Caco-2 (cell line): ENCODE data around the gene FOXN3. TPM values are rescaled to one million over a fixed set of nuclear protein-coding genes. Genes with fewer than 3 reads are reported as not detected.

Source experiments
- BruUV-seq: library from RNA; stranded (reverse); fragments of 400-500 nt; replicated peaks from 2 replicates; lab custom pipeline; 2021; lab: Mats Ljungman, UMichigan
- CTCF ChIA-PET: fragments of 300-600 bp; sonication (Branson Sonifier 250); formaldehyde crosslinking; loops from one replicate; lab custom pipeline; 2022; ENCODE audit warnings: antibody characterized with exemption; lab: Charles Lee
- POLR2A ChIA-PET: fragments of 300-600 bp; sonication (Branson Sonifier 250); formaldehyde crosslinking; loops from one replicate; lab custom pipeline; 2022; ENCODE audit warnings: antibody characterized with exemption; lab: Charles Lee
- DNase-seq, 2 experiments: peaks; one replicate each; pipeline versions ENCODE4 v3.0.0 to v3.0.0-alpha.2; 2020 to 2022
- H3K27me3 ChIP-seq: replicated peaks from 2 replicates; pipeline ENCODE4 v1.6.0; 2011; ENCODE audit warnings: low read length; ENCODE audit not compliant: control insufficient read depth, insufficient read depth
- H3K36me3 ChIP-seq: 2 replicates; pipeline ENCODE4 v1.5.1; 2011; ENCODE audit warnings: low read length; ENCODE audit not compliant: control insufficient read depth, insufficient read depth
- H3K4me1 ChIP-seq: fragments of 250-450 bp; sonication (Bioruptor Pico); 2 replicates; pipeline ENCODE4 v1.5.1; 2020; ENCODE audit warnings: mild to moderate bottlenecking
- H3K4me3 ChIP-seq: 2 replicates; pipeline ENCODE4 v1.5.1; 2011; ENCODE audit warnings: low read depth, mild to moderate bottlenecking, control low read depth, low read length
- H3K9me3 ChIP-seq: fragments of 250-450 bp; sonication (Bioruptor Pico); 2 replicates; pipeline ENCODE4 v1.5.1; 2020; ENCODE audit warnings: mild to moderate bottlenecking, moderate library complexity
- H3K27ac Mint-ChIP-seq: one replicate; pipeline ENCODE4 v1.8.0; 2022; ENCODE audit warnings: mixed read lengths; ENCODE audit not compliant: unreplicated experiment
- H3K27me3 Mint-ChIP-seq: one replicate; pipeline ENCODE4 v1.8.0; 2022; ENCODE audit warnings: mixed read lengths; ENCODE audit not compliant: insufficient read depth, unreplicated experiment
- H3K36me3 Mint-ChIP-seq: one replicate; pipeline ENCODE4 v1.8.0; 2022; ENCODE audit warnings: mild to moderate bottlenecking, mixed read lengths; ENCODE audit not compliant: insufficient read depth, unreplicated experiment
- H3K4me1 Mint-ChIP-seq: one replicate; pipeline ENCODE4 v1.8.0; 2022; ENCODE audit warnings: low read depth, mixed read lengths; ENCODE audit not compliant: unreplicated experiment
- H3K4me3 Mint-ChIP-seq: one replicate; pipeline ENCODE4 v1.8.0; 2022; ENCODE audit warnings: mild to moderate bottlenecking, moderate library complexity, mixed read lengths; ENCODE audit not compliant: unreplicated experiment
- H3K9me3 Mint-ChIP-seq: one replicate; pipeline ENCODE4 v1.8.0; 2022; ENCODE audit warnings: mixed read lengths; ENCODE audit not compliant: unreplicated experiment
- CTCF ChIP-seq, 2 experiments: fragments of 200-600 bp in 1 of 2; IDR thresholded peaks; 1 replicate in 1 of 2; 2 replicates in 1 of 2; pipeline versions ENCODE4 v1.5.1 to v1.8.0; 2011 to 2022; ENCODE audit warnings: antibody characterized with exemption in 1 of 2, control low read depth in 1 of 2, inconsistent platforms in 1 of 2, low read depth in 1 of 2, low read length in 1 of 2, mild to moderate bottlenecking in 1 of 2, moderate library complexity in 1 of 2; ENCODE audit not compliant: insufficient read depth in 1 of 2, severe bottlenecking in 1 of 2, unreplicated experiment in 1 of 2
- intact Hi-C: fragments of 100-400 bp; cut with micrococcal nuclease; formaldehyde crosslinking; loops from one replicate; pipeline ENCODE4 v1.10.0; 2022; ENCODE audit not compliant: unreplicated experiment
- total RNA-seq: library from RNA; stranded (reverse); gene quantifications from 2 replicates; pipeline ENCODE4 v1.2.3, GENCODE V29; 2022

FOXN3 gene
- total RNA-seq, 1 experiment from 2014 or later, result 20.6 TPM

GRCh38 chr14:89351221-89351515, 65.9 kb downstream of the FOXN3 start:
- H3K4me3 ChIP-seq, result no peak overlapping the region
- peak overlapping the region; percentile 73 for H3K27ac Mint-ChIP-seq
- CTCF ChIA-PET, result interaction anchor here (1.6 kb wide), 1 partner anchor 12 kb away, joined by 4 read pairs; no protein-coding TSS in a partner anchor

GRCh38 chr14:89350152-89350551, 66.9 kb downstream of the FOXN3 start:
- H3K36me3 ChIP-seq, result no peaks in the 10 kb centered on the region; the same call in 1 of the 2 replicates
- no peak for DNase-seq
- Mint-ChIP-seq H3K27ac (no peak overlapping the region), H3K4me3 (no peak overlapping the region), H3K27me3 (no peaks in the 10 kb centered on the region), H3K36me3 (peaks cover 6% of the 10 kb centered on the region), H3K9me3 (no peaks in the 10 kb centered on the region), H3K4me1 (peaks cover 7% of the 10 kb centered on the region)
- no peaks in the 10 kb centered on the region for H3K27me3 ChIP-seq
- peaks cover 15% of the 10 kb centered on the region for H3K4me1 ChIP-seq
- H3K4me3 ChIP-seq, result no peak overlapping the region
- POLR2A ChIA-PET, result no interaction called here
- no peak for TF ChIP-seq CTCF (IDR thresholded peaks at IDR 0.05; ENCODE audit: insufficient read depth in 1 of 2, low read depth in 1 of 2, low read length in 1 of 2, severe bottlenecking in 1 of 2, unreplicated experiment in 1 of 2)
- H3K9me3 ChIP-seq, result no peaks in the 10 kb centered on the region
- no TSS peak for BruUV-seq
- CTCF ChIA-PET, result no interaction called here
- intact Hi-C loops, result loop anchor here (5.0 kb wide), 1 partner anchor 558 kb away; the partner anchor contains the start of gene EML5

More at GRCh38 chr14:89351221-89351515, 65.9 kb downstream of the FOXN3 start:
- H3K27me3 ChIP-seq, result no peaks in the 10 kb centered on the region
- no peaks in the 10 kb centered on the region for H3K9me3 Mint-ChIP-seq
- intact Hi-C loops, result loop anchor here (1.0 to 5.0 kb wide), 4 partner anchors 11 to 559 kb away; partner anchors contain the start of gene EML5
- peaks cover 7% of the 10 kb centered on the region for H3K4me1 Mint-ChIP-seq
- peak overlapping the region; percentile 62 for H3K4me3 Mint-ChIP-seq
- no peaks in the 10 kb centered on the region for H3K9me3 ChIP-seq
- TF ChIP-seq CTCF (IDR thresholded peaks at IDR 0.05; ENCODE audit: insufficient read depth in 1 of 2, low read depth in 1 of 2, low read length in 1 of 2, severe bottlenecking in 1 of 2, unreplicated experiment in 1 of 2), result no peak
- POLR2A ChIA-PET, result interaction anchor here (0.6 kb wide), 1 partner anchor 15 kb away, joined by 3 read pairs; no protein-coding TSS in a partner anchor
- DNase-seq, result no peak
- H3K27me3 Mint-ChIP-seq, result no peaks in the 10 kb centered on the region
- peaks cover 6% of the 10 kb centered on the region for H3K36me3 Mint-ChIP-seq
- no peaks in the 10 kb centered on the region; the same call in 1 of the 2 replicates for H3K36me3 ChIP-seq
- no TSS peak for BruUV-seq
- peaks cover 15% of the 10 kb centered on the region for H3K4me1 ChIP-seq

GRCh38 chr14:89349171-89350008, 67.6 kb downstream of the FOXN3 start:
- no peak overlapping the region for H3K4me3 Mint-ChIP-seq
- no peak overlapping the region for H3K27ac Mint-ChIP-seq

More at GRCh38 chr14:89349171-89350008, 67.6 kb downstream of the FOXN3 start:
- H3K27me3 Mint-ChIP-seq, result no peaks in the 10 kb centered on the region
- peak; percentile 39 to 41 for DNase-seq
- peaks cover 7% of the 10 kb centered on the region for H3K4me1 Mint-ChIP-seq
- Histone ChIP-seq H3K9me3 (no peaks in the 10 kb centered on the region), H3K4me3 (no peak overlapping the region), H3K36me3 (no peaks in the 10 kb centered on the region; the same call in 1 of the 2 replicates), H3K27me3 (no peaks in the 10 kb centered on the region), H3K4me1 (peaks cover 15% of the 10 kb centered on the region)
- CTCF ChIA-PET, result no interaction called here
- TF ChIP-seq CTCF (IDR thresholded peaks at IDR 0.05; ENCODE audit: insufficient read depth in 1 of 2, low read depth in 1 of 2, low read length in 1 of 2, severe bottlenecking in 1 of 2, unreplicated experiment in 1 of 2), result no peak
- intact Hi-C loops, result loop anchor here (5.0 kb wide), 1 partner anchor 557 kb away; the partner anchor contains the start of gene EML5
- no peaks in the 10 kb centered on the region for H3K9me3 Mint-ChIP-seq
- no TSS peak for BruUV-seq
- POLR2A ChIA-PET, result no interaction called here
- peaks cover 6% of the 10 kb centered on the region for H3K36me3 Mint-ChIP-seq
